Measurements from ENCODE around the gene PHOSPHO2. TPM values are rescaled to one million over a fixed set of nuclear protein-coding genes. Genes with fewer than 3 reads are reported as not detected.

Gene PHOSPHO2
- total and polyA plus RNA-seq, 3 donors from 2014 or later: 9.7 to 36.5 (median 24.4) TPM

DNA sequence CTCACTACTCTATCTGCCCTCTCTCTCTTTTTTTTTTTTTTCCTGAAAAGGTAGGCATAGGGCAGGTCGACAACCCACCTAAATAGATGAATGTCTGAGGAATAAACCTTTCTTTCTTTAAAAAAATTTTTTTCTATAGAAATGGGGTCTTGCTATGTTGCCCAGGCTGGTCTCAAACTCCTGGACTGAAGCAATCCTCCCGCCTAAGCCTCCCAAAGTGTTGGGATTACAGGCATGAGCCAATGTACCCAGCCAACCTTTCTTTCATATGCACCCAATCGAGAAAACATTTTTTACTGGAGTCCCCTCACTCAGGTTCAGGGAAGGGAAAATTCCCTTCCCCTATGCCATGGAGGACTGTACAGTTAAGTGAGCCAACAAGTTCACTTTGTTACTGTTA is 31.0 kb upstream of the PHOSPHO2 start:
- intact Hi-C loops (cut with DNase I; ENCODE audit: low total_unique reads): no loop called here
- TF ChIP-seq POLR2A (IDR thresholded peaks at IDR 0.05) (no peak), CTCF (IDR thresholded peaks at IDR 0.05) (no peak)

DNA sequence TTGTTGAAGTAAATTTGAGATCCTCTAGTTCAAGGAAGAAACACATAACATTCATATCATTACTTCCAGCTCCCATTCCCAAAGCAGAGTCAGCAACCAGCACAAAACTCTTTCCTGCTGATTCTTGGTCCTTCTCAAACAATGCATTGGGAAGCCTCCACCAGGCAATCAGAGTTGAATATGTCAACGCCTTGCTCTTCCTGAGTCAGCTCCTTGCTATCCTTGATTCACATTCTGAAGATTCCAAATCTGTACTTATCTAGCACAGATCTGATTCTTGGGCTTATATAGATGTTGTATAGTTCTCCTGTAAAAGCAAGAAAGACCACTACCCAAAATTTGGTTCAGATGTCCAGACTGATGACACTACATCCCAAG is 29.7 kb upstream of the PHOSPHO2 start:
- no peaks in the 10 kb centered on the region for H3K4me1 ChIP-seq

More for the DNA sequence above, 31.0 kb upstream of the PHOSPHO2 start:
- Histone ChIP-seq H3K27ac (no peak overlapping the region), H3K4me3 (no peak overlapping the region), H3K36me3 (ENCODE audit: low read depth, missing control alignments) (no peaks in the 10 kb centered on the region), H3K9me3 (no peaks in the 10 kb centered on the region), H3K4me1 (no peaks in the 10 kb centered on the region), H3K27me3 (no peaks in the 10 kb centered on the region)
- no peak for DNase-seq
- WGBS, 2 donors: 89 to 94% methylated on average over 3 of the region's 3 CpGs

GRCh38 chr2:169664978-169665930 is 29.0 kb upstream of the PHOSPHO2 start:
- WGBS, 2 donors: 66 to 68% methylated on average over 1 of the region's 1 CpG
- H3K9me3 ChIP-seq: no peaks in the 10 kb centered on the region
- intact Hi-C loops (cut with DNase I; ENCODE audit: low total_unique reads): no loop called here
- H3K36me3 ChIP-seq (ENCODE audit: low read depth, missing control alignments): no peaks in the 10 kb centered on the region
- no peak overlapping the region for H3K4me3 ChIP-seq
- no peaks in the 10 kb centered on the region for H3K4me1 ChIP-seq
- TF ChIP-seq POLR2A (IDR thresholded peaks at IDR 0.05) (no peak), CTCF (IDR thresholded peaks at IDR 0.05) (no peak)
- DNase-seq: no peak
- H3K27ac ChIP-seq: no peak overlapping the region
- no peaks in the 10 kb centered on the region for H3K27me3 ChIP-seq

More for the DNA sequence above, 29.7 kb upstream of the PHOSPHO2 start:
- H3K9me3 ChIP-seq: no peaks in the 10 kb centered on the region
- DNase-seq: no peak
- intact Hi-C loops (cut with DNase I; ENCODE audit: low total_unique reads): no loop called here
- no peaks in the 10 kb centered on the region for H3K36me3 ChIP-seq (ENCODE audit: low read depth, missing control alignments)
- H3K4me3 ChIP-seq: no peak overlapping the region
- WGBS, 2 donors: 83 to 89% methylated on average over 1 of the region's 1 CpG
- no peaks in the 10 kb centered on the region for H3K27me3 ChIP-seq
- no peak for TF ChIP-seq POLR2A (IDR thresholded peaks at IDR 0.05)
- no peak for TF ChIP-seq CTCF (IDR thresholded peaks at IDR 0.05)
- H3K27ac ChIP-seq: no peak overlapping the region

DNA sequence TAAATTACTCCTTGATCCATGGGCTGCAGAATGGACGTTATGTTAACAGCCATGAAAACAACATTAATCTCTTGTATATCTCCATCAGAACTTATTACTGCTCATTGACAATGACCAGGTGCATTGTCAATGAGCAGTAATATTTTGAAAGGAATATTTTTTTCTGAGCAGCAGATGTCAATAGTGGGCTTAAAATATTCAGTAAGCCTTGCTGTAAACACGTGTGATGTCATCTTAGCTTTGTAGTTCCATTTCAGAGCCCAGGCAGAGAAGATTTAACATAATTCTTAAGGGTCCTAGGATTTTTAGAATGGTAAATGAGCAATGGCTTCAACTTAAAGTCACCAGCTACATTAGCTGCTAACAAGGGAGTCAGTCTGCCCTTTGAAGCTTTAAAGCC is 26.7 kb upstream of the PHOSPHO2 start:
- DNase-seq: no peak
- intact Hi-C loops (cut with DNase I; ENCODE audit: low total_unique reads): no loop called here
- Histone ChIP-seq H3K4me1 (no peaks in the 10 kb centered on the region), H3K27me3 (no peaks in the 10 kb centered on the region), H3K9me3 (no peaks in the 10 kb centered on the region), H3K27ac (no peak overlapping the region), H3K4me3 (no peak overlapping the region), H3K36me3 (ENCODE audit: low read depth, missing control alignments) (no peaks in the 10 kb centered on the region)
- no peak for TF ChIP-seq POLR2A (IDR thresholded peaks at IDR 0.05)
- no peak for TF ChIP-seq CTCF (IDR thresholded peaks at IDR 0.05)
- 27 to 34% methylated on average over 2 of the region's 2 CpGs for WGBS, 2 donors

Measured in testis (tissue), 3 donors.